ENCODE data around the gene RASAL3. TPM values are rescaled to one million over a fixed set of nuclear protein-coding genes. Genes with fewer than 3 reads are reported as not detected.

Gene RASAL3
- total RNA-seq, 1 donor from 2014 or later: 4.4 TPM

DNA sequence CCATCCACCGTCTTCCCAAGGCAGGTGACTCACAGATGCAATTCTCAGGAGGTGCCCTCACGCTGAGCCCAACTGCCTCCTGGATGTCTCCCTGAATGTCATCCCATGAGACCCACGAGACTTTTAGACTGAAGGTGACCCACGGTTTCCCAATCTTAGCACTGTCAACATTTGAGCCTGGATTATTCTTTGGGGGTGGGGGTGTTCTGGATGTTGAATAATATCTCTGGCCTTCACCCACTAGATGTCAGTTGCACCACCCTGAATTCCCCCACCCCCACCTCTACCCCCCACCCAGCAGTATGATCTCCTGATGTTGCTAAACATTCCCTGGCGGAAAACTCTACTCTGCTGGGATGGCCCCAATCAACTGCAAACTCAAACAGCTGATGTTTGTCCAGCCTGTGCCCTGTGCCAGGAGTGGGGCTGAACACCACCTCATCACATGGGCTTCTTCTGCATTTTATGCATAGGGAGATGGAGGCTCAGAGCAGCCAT is 41.8 kb upstream of the RASAL3 start:
- H3K27me3 ChIP-seq: no peaks in the 10 kb centered on the region
- TF ChIP-seq, protein P1, sequence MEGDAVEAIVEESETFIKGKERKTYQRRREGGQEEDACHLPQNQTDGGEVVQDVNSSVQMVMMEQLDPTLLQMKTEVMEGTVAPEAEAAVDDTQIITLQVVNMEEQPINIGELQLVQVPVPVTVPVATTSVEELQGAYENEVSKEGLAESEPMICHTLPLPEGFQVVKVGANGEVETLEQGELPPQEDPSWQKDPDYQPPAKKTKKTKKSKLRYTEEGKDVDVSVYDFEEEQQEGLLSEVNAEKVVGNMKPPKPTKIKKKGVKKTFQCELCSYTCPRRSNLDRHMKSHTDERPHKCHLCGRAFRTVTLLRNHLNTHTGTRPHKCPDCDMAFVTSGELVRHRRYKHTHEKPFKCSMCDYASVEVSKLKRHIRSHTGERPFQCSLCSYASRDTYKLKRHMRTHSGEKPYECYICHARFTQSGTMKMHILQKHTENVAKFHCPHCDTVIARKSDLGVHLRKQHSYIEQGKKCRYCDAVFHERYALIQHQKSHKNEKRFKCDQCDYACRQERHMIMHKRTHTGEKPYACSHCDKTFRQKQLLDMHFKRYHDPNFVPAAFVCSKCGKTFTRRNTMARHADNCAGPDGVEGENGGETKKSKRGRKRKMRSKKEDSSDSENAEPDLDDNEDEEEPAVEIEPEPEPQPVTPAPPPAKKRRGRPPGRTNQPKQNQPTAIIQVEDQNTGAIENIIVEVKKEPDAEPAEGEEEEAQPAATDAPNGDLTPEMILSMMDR (IDR thresholded peaks at IDR 0.05): no peak
- intact Hi-C loops (cut with DNase I): no loop called here
- no peaks in the 10 kb centered on the region for H3K4me1 ChIP-seq
- no peaks in the 10 kb centered on the region for H3K36me3 ChIP-seq
- H3K27ac ChIP-seq: no peak overlapping the region
- no peaks in the 10 kb centered on the region for H3K9me3 ChIP-seq
- H3K4me3 ChIP-seq: no peak overlapping the region
- no peak for DNase-seq (ENCODE audit: low spot score in 2 of 2)

DNA sequence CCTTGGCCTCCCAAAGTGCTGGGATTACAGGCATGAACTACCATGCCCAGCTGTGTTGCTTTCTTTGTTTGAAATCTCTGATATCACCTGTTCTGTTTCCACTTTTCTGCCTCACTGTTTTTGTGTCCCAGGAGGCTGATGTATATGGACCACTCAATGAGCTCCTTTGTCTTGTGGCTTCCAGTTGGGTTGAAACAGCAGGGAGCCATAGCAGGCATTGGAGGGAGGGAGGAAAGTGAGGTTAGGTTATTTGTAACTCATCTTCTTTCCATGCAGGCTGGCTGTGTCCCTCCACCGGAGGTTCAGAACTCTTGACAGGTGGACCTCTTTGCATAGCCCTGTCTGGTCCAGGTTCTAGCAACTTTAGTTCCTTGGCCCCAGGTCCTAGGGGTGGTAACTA is 37.9 kb upstream of the RASAL3 start:
- Histone ChIP-seq H3K4me1 (no peaks in the 10 kb centered on the region), H3K36me3 (no peaks in the 10 kb centered on the region), H3K9me3 (no peaks in the 10 kb centered on the region), H3K27me3 (no peaks in the 10 kb centered on the region), H3K27ac (no peak overlapping the region), H3K4me3 (no peak overlapping the region)
- TF ChIP-seq, protein P1 (IDR thresholded peaks at IDR 0.05): no peak
- intact Hi-C loops (cut with DNase I): no loop called here
- DNase-seq (ENCODE audit: low spot score in 2 of 2): no peak

DNA sequence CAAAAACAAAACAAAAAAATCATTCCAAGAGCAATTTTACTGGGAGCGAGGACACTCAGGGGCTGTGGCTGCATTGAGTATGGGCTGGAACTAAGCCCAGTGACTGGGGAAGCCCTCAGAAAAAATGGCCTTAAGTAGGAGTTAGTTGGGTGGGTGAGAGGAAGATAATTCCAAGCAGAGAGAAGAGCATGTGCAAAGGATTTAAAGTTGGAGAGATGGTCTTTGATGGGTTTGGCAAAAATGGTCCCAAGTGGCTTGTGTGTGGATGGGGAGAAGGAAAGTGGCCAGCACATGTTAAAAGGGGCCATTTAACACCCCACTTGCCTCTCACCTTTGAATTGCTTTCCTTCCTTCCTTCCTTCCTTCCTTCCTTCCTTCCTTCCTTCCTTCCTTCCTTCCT is 37.3 kb upstream of the RASAL3 start:
- intact Hi-C loops (cut with DNase I): no loop called here
- no peak for DNase-seq (ENCODE audit: low spot score in 2 of 2)
- Histone ChIP-seq H3K36me3 (no peaks in the 10 kb centered on the region), H3K4me3 (no peak overlapping the region), H3K27ac (no peak overlapping the region), H3K27me3 (no peaks in the 10 kb centered on the region), H3K9me3 (no peaks in the 10 kb centered on the region), H3K4me1 (no peaks in the 10 kb centered on the region)
- TF ChIP-seq, protein P1 (IDR thresholded peaks at IDR 0.05): no peak

DNA sequence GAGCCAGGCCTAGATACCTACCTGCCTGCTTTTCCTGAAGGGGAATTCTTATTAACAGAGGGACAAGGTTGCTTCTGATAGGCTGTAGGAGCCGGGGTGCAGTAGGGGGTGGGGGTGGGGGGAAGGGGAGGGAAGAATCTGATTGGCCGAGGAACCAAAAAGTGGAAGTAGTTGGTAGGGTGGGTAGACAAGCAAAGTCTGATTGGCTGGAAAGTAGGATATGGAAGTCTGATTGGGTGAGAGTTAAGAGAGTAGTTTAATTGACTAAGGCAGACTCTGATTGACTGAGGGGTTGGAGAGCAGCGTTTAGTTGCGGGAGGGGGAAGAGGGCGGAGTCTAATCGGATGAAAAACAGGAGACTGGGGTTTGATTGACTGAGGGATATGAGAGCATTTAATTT is 34.6 kb upstream of the RASAL3 start:
- no peaks in the 10 kb centered on the region for H3K9me3 ChIP-seq
- TF ChIP-seq, protein P1 (IDR thresholded peaks at IDR 0.05): no peak
- H3K27ac ChIP-seq: no peak overlapping the region
- no peak overlapping the region for H3K4me3 ChIP-seq
- DNase-seq (ENCODE audit: low spot score in 2 of 2): no peak
- H3K36me3 ChIP-seq: no peaks in the 10 kb centered on the region
- intact Hi-C loops (cut with DNase I): no loop called here
- no peaks in the 10 kb centered on the region for H3K27me3 ChIP-seq
- H3K4me1 ChIP-seq: no peaks in the 10 kb centered on the region

DNA sequence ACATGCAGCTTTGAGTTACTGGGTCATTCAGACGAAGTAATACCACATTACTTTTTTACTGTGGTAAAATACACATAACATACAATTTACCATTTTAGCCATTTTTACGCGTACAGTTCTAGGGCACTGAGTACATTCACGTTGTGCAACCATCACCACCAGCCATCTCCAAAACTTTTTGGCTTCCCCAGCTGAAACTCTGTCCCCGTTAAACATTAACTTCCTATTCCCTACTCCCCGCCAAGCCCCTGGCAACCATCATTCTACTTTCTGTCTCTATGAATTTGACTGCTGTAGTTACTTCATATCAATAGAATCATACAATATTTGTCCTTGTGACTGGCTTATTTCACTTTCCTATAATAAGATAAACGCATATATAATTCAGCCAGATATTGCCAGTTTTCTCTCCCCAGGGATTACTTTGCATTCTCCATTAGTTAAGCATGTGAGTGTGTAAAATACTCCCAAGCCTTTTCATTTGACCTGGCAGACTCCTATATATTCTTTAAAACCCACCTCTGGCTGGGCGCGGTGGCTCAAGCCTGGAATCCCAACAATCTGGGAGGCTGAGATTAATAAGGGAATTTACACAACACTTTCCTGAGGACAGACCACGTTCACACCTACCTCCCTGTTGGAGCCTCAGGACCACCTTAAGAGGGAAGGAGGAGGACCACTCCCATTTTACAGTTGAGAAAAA is 34.0 kb upstream of the RASAL3 start:
- DNase-seq (ENCODE audit: low spot score in 2 of 2): no peak
- H3K4me3 ChIP-seq: no peak overlapping the region
- H3K36me3 ChIP-seq: no peaks in the 10 kb centered on the region
- H3K4me1 ChIP-seq: no peaks in the 10 kb centered on the region
- intact Hi-C loops (cut with DNase I): no loop called here
- H3K27me3 ChIP-seq: no peaks in the 10 kb centered on the region
- no peak overlapping the region for H3K27ac ChIP-seq
- TF ChIP-seq, protein P1 (IDR thresholded peaks at IDR 0.05): no peak
- no peaks in the 10 kb centered on the region for H3K9me3 ChIP-seq
